Stimulated activated CD8-positive, alpha-beta memory T cell treated with anti-CD3 and anti-CD28 coated beads, Interleukin-7, amount 100 ng/mL, for 1 hour (primary cell): ENCODE measurements around the gene MIA2.
"Not testable (repeated sequence)": the region's sequence is repeated elsewhere in the genome, so short reads cannot be mapped to it uniquely, and the experiment has no call there.

ENCODE experiments used
- DNase-seq, 2 donors: peaks; one replicate each; pipeline ENCODE4 v3.0.0-alpha.2; 2020; ENCODE audit warnings: low read depth in 2 of 2

Gene MIA2, protein sequence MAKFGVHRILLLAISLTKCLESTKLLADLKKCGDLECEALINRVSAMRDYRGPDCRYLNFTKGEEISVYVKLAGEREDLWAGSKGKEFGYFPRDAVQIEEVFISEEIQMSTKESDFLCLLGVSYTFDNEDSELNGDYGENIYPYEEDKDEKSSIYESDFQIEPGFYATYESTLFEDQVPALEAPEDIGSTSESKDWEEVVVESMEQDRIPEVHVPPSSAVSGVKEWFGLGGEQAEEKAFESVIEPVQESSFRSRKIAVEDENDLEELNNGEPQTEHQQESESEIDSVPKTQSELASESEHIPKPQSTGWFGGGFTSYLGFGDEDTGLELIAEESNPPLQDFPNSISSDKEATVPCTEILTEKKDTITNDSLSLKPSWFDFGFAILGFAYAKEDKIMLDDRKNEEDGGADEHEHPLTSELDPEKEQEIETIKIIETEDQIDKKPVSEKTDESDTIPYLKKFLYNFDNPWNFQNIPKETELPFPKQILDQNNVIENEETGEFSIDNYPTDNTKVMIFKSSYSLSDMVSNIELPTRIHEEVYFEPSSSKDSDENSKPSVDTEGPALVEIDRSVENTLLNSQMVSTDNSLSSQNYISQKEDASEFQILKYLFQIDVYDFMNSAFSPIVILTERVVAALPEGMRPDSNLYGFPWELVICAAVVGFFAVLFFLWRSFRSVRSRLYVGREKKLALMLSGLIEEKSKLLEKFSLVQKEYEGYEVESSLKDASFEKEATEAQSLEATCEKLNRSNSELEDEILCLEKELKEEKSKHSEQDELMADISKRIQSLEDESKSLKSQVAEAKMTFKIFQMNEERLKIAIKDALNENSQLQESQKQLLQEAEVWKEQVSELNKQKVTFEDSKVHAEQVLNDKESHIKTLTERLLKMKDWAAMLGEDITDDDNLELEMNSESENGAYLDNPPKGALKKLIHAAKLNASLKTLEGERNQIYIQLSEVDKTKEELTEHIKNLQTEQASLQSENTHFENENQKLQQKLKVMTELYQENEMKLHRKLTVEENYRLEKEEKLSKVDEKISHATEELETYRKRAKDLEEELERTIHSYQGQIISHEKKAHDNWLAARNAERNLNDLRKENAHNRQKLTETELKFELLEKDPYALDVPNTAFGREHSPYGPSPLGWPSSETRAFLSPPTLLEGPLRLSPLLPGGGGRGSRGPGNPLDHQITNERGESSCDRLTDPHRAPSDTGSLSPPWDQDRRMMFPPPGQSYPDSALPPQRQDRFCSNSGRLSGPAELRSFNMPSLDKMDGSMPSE (N-terminal part only)

DNA sequence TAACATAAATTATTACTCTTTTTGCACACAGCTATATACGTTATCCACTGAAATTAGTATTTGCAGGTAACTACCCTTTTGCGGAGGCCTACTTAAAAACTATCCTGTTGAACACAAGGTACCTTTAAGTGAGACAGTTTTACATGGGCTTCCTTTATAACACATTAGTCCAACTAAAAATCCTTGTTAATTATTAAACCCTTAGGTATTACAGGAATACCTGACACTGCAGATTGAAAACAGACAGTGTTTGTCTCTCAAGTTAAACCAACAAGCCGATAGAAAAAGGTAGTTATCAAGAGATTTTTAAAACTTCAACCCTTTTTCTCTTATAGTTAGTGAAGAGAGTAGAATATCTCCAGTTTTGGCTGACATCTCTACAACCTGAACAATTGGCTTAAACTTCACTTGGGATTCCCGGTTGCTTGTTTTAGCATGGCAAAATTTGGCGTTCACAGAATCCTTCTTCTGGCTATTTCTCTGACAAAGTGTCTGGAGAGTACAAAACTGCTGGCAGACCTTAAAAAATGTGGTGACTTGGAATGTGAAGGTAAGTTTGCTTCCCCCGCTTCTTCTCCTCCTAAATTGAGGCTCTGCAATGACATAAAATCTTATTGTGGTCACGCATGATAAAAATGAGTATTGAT lies at the start of gene MIA2:
TSS of gene MIA2 (plus strand) at position 236 of the 647 bp plus-strand sequence. CDS start at position 436, 200 bp downstream.
- DNase-seq: no peak

DNA sequence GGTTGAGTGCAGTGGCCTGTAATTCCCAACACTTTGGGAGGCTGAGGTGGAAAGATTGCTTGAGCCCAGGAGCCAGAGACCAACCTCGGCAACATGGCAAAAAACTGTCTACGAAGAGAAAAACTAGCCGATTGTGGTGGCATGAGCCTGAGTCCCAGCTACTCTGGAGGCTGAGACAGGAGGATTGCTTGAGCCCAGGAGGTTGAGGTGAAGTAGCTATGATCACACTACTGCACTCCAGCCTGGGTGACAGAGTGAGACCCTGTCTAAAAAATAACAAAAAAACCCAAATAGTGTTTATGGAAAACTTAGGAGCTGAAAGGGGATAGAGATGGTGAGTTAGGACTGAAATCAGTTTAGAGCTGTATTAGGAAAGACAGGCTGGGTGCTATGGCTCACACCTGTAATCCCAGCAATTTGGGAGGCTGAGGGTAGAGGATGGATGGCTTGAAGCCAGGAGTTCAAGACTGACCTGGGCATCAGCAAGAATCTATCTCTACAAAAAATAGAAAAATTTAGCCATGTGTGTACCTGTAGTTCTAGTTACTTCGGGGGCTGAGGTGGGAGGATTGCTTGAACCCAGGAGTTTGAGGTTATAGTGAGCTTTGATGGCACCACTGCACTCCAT lies 49.0 kb upstream of the MIA2 start:
- no peak for DNase-seq

DNA sequence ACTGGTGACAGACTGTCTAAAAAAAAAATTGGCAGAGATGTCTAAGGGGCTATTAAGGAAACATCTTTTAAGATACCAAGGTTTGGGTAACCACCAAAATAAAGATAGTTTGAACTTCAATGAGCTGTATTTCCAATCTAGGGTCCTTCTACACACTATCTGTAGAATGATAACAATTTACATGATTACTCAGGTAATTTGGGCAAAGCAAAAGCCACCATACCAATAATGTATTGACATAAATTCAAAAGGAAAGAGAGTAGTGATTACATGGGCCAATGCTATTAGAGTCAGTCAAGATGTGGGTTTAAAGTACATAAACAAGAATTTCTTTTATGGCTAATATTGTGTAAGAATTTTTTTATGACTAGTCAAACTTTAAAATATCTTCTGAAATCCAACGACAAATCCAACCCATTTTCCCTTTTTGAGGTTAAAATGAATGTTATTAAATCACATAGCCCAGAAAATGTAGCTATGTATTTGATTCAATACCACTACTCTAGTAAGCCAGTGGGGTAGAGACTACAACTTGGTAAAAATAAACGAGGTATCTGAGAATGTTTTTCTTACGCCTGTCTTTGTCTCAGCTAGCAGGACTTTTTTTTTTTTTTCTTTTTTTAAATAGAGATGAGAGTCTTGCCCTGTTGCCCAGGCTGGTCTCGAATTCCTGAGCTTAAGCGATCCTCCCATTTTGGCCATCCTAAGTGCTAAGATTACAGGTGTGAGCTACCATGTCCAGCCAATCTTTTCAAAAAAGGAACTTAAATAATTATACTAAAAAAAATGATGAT lies 48.3 kb upstream of the MIA2 start:
- DNase-seq: no peak

DNA sequence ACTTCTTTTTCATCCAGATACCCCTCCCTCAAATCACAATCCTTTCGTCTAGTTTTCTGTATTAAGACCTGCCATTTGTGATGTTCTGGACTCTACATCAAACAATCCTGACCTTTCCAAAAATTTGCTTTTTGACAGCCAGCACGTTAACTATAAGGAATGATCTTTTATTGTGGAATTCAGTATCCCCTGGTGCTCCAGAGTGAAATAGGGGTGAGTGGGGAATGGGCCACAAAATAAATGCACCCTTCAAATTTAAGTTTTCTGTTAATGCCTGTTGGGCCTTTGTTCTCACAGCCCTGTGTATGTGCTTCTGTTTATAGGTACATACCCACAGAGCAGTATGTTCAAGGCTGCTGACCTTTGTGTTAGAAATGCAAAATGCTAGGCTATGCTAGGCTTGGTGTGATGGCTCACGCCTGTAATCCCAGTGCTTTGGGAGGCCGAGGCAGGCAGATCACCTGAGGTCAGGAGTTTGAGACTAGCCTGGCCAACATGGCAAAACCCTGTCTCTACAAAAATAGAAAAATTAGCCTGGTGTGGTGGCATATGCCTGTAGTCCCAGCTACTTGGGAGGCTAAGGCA lies 46.7 kb upstream of the MIA2 start:
- no peak for DNase-seq

DNA sequence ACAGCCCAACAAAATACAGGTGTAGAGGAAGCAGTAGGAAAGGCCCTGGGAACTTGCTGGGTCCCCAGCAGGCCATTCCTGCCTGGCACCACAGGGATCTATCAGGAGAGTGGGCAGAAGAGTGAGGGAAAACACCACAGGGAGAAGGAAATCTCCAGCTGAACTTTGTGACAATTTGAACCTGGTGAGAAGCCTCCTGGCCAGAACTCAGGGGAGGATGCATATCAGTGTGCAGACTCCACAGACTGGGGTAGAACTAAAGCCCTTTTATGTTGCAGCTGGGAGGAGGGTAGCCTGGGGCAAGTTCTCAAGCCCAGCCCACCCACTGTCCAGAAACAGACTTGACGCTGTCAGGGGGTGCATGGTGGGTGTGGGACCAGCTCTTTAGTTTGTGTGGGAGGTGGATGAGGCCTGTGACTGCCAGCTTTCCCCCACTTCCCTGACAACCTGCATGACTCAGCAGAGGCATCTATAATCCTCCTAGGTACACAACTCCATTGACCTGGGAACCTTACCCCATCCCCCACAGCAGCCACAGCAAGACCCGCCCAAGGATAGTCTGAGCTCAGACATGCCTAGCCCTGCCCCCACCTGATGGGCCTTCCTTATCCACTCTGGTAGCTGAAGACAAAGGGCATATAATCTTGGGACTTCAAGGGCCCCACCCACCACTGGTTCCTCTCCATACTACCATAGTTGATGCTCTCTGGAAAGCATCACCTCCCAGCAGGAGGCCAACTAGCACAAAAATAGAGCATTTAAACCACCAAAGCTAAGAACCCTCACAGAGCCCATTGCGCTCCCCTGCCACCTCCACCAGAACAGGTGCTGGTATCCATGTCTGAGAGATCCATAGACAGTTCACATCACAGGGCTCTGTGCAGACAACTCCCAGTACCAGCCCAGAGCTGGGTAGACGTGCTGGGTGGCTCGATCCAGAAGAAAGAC lies 29.8 kb upstream of the MIA2 start:
- no peak for DNase-seq

DNA sequence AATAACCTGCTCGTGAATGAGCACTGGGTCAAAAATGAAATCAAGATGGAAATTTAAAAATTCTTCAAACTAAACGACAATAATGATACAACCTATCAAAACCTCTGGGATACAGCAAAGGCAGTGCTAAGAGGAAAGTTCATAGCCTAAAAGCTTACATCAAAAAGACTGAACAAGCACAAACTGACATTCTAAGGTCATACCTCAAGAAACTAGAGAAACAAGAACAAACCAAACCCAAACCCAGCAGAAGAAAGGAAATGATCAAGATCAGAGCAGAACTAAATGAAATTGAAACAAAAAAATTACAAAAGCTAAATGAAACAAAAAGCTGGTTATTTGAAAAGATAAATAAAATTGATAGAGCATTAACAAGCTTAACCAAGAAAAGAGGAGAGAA lies 26.3 kb upstream of the MIA2 start:
- DNase-seq: not testable (repeated sequence)

DNA sequence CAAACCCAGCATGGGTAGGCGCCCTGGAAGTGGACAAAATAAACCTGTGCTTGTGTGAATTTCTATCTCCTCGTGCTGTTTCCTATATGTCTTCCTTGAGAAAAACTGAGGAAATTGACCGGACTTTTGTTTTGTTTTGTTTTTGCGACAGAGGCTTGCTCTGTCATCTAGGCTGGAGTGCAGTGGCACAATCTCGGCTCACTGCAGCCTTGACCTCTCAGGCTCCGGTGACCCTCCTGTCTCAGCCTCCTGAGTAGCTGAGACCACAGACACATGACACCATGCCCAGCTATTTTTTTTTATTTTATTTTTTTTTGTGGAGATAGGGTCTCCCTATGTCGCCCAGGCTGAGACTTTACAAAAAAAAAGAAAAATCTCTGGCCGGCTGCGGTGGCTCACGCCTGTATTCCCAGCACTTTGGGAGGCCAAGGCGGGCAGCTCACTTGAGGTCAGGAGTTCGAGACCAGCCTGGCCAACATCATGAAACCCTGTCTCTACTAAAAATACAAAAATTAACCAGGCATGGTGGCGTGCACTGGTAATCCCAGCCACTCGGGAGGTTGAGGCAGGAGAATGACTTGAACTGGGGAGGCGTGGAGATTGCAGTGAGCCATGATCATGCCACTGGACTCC lies 22.5 kb upstream of the MIA2 start:
- DNase-seq: no peak

DNA sequence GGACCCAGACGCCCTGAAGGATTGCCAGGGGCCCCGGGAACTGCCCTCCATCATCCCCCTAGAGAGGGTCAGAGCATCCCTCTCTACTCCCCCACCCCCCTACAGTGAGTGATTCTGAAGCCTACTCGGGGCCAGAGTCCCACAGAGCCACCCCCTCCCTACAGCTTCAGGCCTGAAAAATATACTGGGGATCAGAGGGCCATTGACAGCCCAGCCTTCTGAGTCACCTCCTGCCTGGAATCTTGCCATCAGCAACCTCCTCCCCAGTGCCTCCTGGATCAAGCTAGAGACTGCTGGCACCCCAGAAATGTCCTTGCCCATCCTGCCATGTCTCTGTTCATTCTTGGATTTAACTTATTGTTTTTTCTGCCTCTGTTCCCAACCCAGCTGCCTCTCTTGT lies 21.7 kb upstream of the MIA2 start:
- DNase-seq: no peak

DNA sequence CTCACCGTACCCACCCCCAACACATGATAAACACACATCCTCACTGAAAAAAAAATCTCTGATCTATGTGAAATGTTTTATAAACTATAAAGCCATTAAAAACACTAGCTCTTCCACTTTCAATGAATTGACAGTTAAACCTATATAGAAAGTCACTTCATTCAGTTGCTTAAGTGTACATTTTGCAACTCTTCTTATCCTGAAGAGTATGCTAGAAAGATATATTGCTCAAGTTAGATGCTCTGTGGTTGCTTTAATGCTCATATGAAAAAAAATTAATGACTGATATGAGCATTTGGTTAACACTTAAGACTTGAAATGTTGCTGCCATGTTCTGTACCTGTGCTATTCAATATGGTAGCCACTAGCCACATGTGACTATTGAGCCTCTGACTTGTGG lies 21.0 kb upstream of the MIA2 start:
- no peak for DNase-seq

DNA sequence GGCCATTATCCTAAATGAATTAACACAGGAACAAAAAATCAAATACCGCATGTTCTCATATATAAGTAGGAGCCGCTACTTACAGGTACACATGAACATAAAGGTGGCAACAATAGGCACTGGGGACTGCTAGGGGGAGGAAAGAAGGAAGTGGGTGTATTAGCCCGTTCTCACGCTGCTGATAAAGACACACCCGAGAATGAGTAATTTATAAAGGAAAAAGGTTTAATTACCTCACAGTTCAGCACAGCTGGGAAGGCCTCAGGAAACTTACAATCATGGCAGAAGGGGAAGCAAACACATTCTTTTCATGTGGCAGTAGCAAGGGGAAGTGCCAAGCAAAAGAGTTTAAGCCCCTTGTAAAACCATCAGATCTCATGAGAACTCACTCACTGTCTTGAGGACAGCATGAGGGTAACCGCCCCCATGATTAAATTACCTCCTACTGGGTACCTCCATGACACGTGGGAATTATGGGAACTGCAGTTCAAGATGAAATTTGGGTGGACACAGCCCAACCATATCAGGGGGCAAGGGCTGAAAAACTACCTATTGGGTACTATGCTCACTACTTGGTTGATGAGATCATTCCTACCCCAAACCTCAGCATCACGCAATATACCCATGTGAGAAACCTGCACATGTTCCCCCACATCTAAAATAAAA lies 16.4 kb upstream of the MIA2 start:
- DNase-seq: no peak

DNA sequence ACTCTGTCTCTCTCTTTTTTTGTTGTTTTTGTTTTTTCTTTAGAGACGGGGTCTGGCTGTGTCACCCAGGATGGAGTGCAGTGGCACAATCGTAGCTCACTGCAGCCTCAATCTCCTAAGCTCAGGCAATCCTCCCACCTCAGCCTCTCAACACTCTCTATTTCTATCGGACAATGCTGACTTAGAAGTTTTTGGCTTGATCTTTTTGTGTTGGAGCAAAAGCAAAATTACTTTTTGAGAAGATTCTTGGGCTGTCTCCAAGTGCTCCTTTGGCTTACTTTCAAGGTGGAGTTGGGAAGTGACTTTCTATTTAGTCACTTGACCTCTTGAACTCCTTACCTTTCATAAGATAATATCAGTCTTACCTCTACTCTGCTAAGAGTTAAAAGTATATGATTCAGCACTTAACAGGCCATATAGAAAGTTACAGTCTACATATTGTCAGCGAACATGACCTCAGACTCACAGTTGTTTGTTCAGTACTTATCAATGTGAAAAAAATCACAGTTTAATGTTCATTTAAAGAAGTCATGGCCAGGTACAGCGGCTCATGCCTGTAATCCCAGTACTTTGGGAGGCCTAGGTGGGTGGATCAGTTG lies 15.4 kb upstream of the MIA2 start:
- DNase-seq: no peak

DNA sequence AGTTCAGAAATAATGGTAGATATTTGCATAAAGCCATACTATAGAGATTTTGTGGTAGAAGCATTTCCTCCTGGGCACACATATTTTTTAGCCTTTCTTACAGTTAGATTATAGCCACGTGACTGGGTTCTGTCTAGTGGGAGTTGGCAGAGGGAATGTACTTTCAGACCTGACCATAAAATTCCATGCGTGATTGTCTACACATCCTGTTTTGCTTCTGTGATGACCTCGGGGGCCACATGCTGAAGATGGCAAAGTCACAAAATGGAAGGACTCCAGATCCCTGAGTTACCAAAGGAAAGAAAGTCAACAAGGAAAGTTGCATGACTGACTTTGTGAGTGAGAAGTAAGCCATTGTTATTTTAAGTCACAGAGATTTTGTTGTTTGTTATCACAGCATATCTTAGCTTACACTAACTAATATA lies 14.6 kb upstream of the MIA2 start:
- no peak for DNase-seq

DNA sequence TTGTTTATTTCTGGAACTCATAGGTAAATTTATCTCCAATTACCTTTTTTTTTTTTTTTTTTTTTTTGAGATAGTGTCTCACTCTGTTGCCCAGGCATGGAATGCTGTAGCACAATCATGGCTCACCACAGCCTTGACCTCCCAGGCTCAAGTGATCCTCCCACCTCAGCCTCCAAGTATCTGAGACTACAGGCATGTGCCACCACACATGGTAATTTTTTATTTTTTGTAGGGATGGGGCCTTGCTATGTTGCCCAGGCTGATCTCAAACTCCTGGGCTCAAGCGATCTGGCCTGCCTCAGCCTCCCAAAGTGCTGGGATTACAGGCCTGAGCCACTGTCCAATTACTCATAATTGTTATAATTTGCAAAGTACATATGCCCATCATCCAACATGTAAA lies 13.2 kb upstream of the MIA2 start:
- not testable (repeated sequence) for DNase-seq

DNA sequence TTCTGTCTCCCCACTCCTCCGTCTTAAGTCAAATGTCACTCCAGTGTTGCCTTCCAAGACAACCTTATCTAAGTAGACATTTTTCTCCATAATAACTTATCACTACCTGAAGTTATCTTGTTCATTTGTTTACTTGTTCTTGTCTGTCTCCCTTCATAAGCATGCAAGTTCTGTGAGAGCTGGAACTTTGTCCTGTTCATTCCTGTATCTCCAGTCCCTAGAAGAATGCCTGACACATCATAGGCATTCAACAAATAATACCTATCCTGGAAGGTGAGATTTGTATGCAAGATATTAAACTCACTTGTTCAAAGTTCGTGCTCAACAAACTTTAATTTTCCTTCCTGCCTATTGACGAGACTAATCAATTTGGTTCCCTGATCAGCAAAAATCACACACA lies 5.7 kb upstream of the MIA2 start:
- no peak for DNase-seq

DNA sequence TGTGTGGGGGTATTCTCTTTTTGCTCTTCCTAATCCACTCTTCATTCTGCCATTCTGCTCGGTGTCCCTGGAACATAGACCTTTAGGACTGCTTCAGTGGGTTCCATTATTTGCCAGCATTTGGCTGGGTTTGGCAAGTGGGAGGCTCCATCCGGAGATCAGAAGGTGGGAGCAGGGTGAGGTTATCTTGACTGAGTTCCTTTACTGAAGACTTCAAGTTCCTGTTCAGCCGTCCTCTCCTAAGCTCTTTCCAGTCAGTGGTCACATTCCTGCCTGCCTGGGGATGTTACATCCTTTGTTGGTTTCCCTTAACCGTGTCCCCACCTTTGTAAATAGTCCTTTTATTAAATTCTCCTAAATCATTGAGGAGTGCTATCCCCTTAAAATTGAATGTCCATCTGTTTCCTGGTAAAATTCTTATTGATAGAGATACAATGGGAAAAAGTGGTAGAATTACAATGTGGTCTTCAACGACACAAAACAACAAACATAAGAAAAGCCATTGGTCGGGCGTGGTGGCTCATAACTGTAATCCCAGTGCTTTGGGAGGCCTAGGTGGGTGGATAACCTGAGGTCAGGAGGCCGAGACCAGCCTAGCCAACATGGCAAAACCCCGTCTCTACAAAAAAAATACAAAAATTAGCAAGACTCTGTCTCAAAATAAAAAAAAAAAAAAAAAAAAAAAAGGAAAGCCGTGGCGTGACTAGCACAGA lies 5.0 kb upstream of the MIA2 start:
- DNase-seq: no peak

DNA sequence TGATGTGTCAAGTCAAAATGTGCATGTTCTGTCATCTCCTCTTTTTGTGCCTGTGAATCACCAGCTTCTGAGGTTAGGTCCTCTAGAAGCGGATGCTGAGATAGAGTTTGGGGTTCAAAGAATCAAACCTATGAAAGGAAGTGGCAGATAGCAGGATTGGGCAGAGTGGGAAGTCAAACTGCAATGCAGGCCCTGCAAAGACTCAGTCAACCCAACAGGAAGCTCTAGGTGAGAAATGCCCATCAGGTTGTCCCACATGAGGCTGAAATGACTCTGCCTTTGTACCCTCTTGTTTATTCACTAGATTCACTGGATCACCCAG lies 4.5 kb upstream of the MIA2 start:
- DNase-seq: no peak

DNA sequence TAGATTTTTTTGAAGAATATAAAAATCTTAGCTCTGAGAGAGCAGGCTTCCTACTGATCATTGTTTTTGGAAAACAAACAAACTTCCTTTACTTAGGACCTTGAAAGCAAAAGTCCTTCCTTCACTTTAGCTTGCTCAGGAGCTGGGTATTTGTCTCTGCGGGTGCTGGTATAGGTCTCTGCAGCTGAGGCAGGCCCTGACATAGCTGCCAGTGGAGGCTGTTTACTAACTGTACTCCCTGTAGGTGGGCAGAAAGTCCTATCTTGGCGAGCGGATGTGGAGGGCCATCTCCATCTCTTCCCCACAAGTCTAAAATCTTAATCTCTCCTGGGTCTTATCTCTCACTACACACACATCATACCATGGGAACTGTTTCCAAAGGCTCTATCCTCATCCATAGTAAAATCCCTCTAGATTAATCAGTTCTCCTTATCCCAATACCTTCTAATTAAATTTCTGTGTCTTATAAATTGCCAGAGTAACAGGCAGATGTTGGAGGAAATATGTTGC lies 4.1 kb upstream of the MIA2 start:
- no peak for DNase-seq
